B cell (primary cell): ENCODE data around the gene KRTAP20-4.

Source experiments
- CTCF ChIP-seq: fragments of 200-600 bp; IDR thresholded peaks from one replicate; pipeline ENCODE4 v1.8.0; 2022; ENCODE audit warnings: antibody characterized with exemption, mild to moderate bottlenecking
- EZH2 ChIP-seq: IDR thresholded peaks from 2 replicates; pipeline ENCODE4 v1.6.1; 2012; ENCODE audit warnings: borderline replicate concordance, low read depth, mild to moderate bottlenecking, moderate library complexity, low read length; ENCODE audit not compliant: insufficient read depth, poor library complexity, severe bottlenecking

- TF ChIP-seq CTCF (no peak), EZH2 (no peak)
These were observed 42.7 kb upstream of the KRTAP20-4 start for GRCh38 chr21:30577766-30578165.
